GM13977 (cell line): ENCODE measurements around the gene INTS3.

Experiments used
- DNase-seq: peaks from one replicate; pipeline ENCODE4 v3.0.0; 2012; ENCODE audit warnings: low spot score
- CTCF ChIP-seq: IDR thresholded peaks from 2 replicates; pipeline ENCODE4 v1.5.1; 2012; ENCODE audit warnings: mild to moderate bottlenecking, control low read depth; ENCODE audit not compliant: insufficient read depth; ENCODE audit errors: extremely low read depth, missing control alignments
- in situ Hi-C: fragments of 300-500 bp; cut with MboI; formaldehyde crosslinking; loops from one replicate; pipeline ENCODE4 v1.12.0; 2022; ENCODE audit warnings: low sequenced_read_pairs, low pct_unique_long_range_greater_than_20kb, mixed read lengths, inconsistent platforms; ENCODE audit not compliant: unreplicated experiment

The INTS3 gene

GRCh38 chr1:153801786-153802697 is 74.2 kb downstream of the INTS3 start:
- no peak for DNase-seq
- no peak for TF ChIP-seq CTCF
- in situ Hi-C loops: no loop called here

GRCh38 chr1:153803470-153804056 is 75.7 kb downstream of the INTS3 start:
- DNase-seq: no peak
- TF ChIP-seq CTCF: no peak
- in situ Hi-C loops: no loop called here

GRCh38 chr1:153804112-153804511 is 76.3 kb downstream of the INTS3 start:
- in situ Hi-C loops: no loop called here
- TF ChIP-seq CTCF: no peak
- no peak for DNase-seq

GRCh38 chr1:153805042-153805745 is 77.3 kb downstream of the INTS3 start:
- no peak for TF ChIP-seq CTCF
- DNase-seq: peak; percentile 92
- in situ Hi-C loops: no loop called here

- no peak for DNase-seq
- in situ Hi-C loops: no loop called here
- no peak for TF ChIP-seq CTCF
Measured at GRCh38 chr1:153805886-153806719, 78.3 kb downstream of the INTS3 start.
